SHP77 (cell line): ENCODE data around the gene CHD9.
"Not testable (repeated sequence)": the region's sequence is repeated elsewhere in the genome, so short reads cannot be mapped to it uniquely, and the experiment has no call there.

Experiments used
- DNase-seq, 2 experiments: peaks; one replicate each; lab custom pipeline; 2025; lab: John Stamatoyannopoulos, UW

The CHD9 gene, protein sequence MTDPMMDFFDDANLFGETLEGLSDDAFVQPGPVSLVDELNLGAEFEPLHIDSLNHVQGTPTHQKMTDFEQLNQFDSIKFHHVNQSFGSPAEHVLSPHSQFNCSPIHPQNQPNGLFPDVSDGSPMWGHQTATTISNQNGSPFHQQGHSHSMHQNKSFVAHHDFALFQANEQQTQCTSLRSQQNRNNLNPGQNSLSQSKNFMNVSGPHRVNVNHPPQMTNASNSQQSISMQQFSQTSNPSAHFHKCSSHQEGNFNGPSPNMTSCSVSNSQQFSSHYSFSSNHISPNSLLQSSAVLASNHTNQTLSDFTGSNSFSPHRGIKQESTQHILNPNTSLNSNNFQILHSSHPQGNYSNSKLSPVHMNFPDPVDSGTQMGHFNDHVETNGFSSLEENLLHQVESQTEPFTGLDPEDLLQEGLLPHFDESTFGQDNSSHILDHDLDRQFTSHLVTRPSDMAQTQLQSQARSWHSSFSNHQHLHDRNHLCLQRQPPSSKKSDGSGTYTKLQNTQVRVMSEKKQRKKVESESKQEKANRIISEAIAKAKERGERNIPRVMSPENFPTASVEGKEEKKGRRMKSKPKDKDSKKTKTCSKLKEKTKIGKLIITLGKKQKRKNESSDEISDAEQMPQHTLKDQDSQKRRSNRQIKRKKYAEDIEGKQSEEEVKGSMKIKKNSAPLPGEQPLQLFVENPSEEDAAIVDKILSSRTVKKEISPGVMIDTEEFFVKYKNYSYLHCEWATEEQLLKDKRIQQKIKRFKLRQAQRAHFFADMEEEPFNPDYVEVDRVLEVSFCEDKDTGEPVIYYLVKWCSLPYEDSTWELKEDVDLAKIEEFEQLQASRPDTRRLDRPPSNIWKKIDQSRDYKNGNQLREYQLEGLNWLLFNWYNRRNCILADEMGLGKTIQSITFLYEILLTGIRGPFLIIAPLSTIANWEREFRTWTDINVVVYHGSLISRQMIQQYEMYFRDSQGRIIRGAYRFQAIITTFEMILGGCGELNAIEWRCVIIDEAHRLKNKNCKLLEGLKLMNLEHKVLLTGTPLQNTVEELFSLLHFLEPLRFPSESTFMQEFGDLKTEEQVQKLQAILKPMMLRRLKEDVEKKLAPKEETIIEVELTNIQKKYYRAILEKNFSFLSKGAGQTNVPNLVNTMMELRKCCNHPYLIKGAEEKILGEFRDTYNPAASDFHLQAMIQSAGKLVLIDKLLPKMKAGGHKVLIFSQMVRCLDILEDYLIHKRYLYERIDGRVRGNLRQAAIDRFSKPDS (N-terminal part only)

DNA sequence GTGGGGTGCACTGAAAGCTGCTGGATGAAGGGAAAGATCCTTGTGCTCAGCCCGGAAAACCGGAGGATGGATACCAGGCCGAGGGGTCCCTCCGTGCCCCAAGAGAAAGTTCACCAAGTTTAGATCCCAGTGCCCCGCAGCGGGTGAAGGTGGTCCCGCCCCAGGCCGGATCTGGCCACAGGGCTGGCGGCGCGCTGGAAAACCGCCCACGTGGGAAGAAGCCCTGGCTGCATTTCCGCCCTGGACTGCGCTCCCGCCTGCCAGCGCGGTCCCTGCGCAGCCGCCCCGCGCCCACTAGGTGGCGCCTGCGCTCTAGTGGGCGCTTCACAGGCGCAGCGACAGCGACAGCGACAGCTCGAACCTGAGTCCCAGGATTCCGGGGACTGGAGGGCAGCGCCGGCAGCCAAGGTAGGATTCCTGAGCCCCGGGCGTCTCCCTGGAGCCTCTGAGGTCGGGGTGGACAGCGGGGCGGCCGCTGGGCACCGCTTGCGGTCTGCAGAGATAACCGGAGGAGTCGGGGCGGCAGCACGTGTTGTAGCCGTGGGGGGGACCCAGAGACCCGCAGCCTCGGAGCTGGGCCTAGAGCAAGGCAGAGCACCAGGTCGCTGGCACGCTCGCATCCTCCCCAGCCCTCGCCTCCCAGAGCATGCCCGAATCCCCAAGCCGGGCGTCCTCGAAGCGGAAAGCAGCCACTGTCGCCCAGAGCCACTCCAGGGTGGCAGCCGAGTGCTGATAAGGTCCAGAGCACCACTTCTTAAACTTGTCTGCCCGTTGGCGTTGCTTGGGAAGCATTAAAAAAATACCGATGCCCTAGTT is at the start of gene CHD9:
CHD9 (plus strand) TSS at position 322 of the 816 bp plus-strand sequence. CDS start 101,099 bp downstream, outside the sequence.
- peak; percentile 75 to 83 for DNase-seq

DNA sequence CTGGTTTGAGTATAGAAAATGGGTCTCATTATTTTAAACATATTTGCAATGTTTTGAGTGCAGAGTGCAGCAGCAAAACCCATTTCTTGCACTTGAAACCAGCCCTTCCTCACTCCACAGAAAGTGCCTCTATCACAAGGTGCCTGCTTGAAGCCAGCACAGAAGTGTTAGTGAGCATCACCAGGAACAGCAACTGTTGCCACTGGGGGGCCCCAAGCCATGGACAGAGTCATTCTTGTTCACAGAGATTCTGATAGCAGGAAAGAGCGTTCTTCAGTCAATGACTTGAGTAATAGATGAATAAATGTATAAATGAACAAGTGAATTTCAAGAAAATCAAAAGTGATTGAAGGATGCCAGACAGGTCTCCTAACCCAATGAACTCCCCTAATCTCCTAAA is 47.7 kb upstream of the CHD9 start:
- no peak for DNase-seq

DNA sequence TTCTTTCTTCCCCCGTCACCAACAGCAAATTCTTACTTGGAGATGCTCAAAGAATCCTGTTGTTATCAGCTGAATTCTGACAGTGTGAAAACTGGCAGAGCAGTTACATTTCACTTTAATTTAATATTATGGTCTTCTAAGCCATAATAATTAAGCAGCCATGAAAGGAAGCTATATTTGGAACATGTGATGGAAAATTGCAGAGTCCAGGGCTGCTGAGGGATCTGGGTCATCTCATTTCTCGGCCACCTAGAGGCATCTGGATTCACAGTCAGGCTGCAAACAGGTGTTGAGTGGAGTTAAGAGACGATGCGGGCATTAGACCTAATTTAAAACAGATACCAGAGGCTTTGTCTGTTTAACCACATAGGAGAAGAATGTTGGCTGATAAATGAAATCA is 40.5 kb upstream of the CHD9 start:
- no peak for DNase-seq

DNA sequence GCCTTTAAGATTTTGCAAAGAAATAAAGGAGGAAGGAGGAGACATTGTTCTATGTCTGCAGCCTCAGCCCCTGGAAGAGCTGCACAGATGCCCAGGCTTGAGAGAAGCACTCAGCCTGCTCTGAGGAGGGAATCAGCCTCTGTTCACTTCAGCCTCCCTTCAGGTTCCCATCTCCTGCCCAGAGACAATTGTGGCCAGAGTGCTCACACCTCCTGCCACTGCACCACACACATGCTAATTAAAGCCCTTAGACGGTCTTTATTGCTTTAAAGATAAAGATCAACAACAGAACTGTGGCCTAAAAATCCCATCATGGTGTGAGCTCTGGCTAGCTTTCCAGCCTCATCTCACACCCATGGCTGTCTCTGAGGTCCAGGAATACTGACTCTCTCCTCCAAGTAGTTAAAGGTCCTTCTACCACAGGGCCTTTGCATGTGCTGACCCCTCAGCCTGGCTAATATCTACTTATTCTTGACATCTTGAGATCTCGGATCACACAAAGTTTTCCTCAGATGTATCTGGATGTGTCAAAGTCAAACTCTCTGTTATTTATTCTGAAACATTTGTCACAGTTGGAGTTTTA is 35.9 kb upstream of the CHD9 start:
- no peak for DNase-seq

DNA sequence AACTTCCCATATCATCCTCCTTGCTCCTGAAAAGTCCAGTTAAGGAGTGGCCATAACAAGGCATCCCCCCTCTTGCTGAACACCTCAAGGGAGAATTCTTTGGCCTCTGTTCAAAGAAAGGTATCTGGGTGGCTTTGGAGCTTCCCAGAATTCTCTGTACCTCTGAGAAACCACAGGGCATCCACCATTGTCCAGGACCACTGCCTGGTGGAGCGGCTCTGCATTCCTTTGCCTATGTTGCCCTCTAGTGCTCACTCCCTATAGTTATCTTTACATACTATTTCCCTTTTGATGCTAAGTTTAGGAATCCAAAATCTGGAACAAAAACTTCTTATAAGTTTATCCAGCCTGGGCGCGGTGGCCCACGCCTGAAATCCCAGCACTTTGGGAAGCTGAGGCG is 32.4 kb upstream of the CHD9 start:
- DNase-seq: peak; percentile 46 to 58

DNA sequence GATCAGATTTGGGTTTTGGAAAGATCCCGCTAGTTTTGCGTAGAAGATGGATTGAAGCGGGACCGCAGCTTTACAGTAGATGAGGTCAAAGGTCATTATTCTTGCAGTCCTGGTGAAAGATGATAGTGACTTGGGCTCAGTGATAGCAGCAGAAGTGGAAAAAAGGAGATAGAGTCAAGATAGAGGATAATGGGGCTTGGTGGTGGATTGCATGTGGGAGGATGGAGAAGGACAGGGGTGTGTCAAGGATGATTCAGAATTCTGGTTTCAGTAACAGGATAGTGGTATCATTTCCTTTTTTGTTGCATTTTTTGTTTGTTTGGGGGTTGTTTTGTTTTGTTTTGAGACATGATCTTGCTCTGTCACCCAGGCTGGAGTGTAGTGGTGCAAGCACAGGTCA is 30.7 kb upstream of the CHD9 start:
- DNase-seq: no peak

DNA sequence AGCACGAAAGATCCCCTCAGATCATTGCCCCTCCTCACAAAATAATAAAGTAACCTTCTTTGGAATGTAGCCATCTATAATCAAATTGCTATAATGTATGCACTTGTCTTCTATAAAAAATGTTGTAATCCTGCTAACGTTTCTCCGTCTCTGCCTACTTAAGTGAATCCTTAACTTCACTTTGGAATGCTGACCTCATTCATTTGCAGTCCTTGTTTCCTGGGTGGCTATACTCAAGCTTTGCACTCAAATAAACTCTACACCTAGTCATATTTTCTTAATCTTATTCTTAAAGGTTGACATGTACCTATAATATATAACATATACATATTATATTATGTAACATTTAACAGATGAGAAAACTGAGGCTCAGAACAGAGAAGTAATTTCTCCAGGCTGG is 24.8 kb upstream of the CHD9 start:
- DNase-seq: no peak

DNA sequence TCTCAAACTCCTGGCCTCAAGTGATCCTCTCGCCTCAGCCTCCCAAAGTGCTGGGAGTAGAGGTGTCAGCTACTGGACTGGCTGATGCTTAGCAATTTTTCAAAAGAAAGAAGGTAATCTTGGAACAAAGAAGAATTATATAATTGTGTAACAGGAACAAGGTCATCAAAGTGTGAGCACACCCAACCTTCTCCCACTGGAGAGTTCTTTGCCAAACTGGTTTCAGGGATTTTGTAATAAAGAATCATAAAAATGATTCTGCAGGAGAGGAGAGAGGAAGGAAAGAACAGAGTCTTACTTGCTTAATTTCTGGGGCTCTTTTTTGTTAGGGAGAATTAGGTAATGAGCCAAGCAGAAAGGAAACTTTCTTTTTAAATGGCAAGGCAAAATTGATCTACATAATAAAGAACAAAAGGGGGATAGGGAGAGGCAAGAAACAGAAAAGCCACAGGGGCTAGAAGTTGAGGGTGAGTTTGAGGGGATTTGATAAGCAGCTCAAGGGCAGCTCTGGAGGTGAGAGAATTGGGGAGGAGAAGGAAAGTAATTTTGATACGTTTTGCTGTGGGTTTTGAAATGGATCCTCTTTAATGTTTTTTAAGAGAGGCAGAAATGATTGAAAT is 23.4 kb upstream of the CHD9 start:
- DNase-seq: no peak

DNA sequence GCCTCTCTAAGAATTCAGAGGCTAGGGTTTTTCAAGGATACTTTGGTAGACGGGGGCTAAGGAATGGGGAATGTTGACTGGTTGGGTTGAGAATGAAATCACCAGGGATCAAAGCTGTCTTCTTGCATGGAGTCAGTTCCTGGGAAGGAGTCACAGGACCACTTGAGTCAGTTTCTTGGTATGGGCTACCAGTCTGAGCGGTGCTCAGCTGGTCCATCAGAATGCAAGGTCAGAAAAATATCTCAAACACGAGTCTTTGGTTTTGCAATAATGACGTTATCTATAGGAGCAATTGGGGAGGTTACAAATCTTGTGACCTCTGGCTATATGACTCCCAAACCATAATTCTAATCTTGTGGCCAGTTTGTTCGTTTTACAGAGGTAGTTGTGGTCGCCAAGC is 20.5 kb upstream of the CHD9 start:
- no peak for DNase-seq

DNA sequence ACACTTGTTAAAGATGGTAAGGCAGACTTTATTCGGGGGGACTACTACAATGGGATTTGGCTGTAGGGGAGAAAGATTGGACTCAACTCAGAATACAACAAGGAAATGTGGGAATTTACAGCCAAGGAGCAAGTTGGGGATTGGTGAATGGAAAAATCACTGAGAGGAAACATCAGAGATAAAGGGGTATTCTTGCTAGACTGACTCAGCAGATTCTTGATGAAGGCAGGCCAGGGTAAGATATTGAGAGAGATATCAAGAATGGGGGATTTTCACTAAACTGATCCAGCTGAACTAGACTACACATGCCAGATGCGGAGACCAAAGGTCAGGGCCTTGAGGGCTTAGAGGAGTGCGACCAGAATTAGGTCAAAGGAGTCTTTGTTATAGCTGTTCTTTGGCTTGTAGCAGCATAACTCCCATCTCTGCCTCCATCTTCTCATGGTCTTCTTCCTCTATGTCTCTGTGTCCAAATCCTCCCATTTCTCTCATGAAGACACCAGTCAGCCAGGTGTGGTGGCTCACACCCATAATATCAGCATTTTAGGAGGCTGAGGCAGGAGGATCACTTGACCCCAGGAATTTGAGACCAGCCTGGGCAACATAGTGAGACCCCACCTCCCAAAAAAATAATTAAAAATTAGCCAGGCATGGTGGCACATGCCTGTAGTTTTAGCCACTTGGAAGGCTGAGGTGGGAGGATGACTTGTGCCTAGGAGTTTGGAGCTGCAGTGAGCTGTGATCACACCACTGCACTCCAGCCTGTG is 19.4 kb upstream of the CHD9 start:
- DNase-seq: no peak

DNA sequence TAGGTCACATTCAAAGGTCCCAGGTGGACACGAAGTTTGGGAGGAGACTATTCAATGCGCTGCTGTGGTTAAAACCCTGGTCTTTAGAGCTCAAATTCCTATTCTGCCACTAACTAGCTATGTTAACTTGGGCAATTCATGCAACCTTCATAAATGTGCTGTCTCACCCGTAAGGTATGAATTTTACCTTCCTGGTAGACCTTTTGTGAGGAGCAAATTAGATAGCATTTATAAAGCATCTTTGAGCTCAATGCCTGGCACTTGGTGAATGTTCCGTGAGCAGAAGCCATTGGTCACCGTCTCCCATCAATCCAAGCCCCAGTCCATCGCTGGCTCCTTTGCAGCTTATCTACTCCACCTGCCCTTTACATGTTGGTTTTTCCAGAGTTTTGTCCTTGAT is 18.7 kb upstream of the CHD9 start:
- no peak for DNase-seq

DNA sequence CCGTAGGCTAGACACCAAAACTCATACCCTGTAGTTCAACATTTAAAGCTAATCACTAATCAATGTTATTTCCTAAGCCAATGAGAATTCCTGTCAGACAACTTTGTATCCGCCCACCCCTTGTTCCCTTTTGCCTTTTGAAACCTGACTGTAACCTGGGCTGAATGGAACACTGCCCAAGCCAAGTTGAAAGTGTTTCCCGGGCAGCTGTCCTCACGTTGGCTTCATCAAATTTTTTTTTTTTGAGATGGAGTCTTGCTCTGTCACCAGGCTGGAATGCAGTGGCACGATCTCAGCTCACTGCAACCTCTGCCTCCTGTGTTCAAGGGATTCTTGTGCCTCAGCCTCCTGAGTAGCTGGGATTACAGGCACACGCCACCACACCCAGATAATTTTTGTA is 18.1 kb upstream of the CHD9 start:
- DNase-seq: not testable (repeated sequence)

DNA sequence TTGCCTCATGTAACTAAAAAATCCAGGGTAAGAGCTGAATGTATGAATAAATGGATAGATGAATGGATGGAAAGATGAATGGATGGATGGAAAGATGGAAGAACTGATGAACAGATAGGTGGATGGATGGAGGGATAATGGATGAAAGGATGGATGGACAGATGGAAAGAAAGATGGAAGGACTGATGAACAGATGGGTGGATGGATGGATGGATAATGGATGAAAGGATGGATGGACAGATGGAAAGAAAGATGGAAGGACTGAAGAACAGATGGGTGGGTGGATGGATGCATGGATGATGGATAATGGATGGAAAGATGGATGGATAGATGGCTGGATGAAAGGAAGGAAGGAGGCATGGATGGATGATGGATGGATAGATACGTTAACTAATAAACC is 14.0 kb upstream of the CHD9 start:
- DNase-seq: no peak

DNA sequence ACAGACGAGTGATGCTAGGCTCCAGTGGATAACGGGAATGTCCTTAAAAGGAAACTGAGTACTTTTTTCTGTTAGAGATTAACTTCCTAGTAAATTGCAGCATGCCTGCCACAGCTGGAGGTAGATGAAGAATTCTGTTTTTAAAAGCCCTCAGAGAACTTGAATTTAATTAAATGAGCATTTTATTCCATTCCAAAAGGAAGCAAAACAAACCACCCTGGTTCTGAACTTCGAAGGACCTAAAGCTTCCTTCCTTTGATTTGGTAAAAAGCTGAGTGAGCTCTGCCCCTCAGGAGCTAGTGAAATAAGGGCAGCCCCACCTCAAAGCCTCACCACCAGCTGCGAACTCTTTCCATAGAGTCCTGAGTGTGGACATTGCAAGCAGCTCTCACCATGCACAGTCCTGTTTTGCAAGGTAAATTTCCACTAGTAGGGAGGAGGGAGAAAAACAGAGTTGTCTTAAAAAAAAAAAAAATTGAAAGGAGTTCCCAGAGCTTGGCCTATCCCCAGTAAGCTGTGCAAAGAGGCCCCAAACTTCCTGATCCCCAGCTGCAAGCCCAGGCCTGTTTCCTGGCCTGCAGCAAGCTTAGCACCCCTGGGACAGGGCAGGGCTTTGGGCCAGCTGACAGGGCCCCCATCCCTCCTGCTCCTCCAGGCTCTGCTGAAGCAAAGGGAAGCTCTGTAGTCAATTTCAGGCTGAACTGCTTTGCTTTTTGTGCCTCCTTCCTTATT is 13.3 kb upstream of the CHD9 start:
- DNase-seq: no peak

DNA sequence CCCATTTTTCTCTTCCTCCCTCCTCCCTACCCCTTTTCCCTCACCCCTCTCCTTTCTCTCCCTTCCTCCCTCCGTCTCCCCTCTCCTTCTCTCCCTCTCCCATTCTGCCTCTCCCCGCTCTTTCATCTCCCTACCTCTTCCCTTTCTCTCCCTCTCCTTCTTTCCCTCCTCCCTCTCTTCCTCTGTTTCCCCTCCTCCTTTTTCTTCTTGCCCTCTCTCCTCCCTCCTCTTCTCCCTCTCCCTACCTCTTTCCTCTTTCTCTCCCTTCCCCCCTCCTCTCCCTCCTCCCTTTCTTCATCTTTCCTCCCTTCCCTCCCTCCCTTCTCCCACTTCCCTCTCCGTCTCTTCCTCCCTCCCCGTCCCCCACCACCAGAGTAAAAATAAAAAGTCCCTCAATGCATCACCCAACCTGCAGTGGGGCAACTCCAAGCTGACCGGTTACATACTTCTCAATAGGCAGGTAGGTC is 12.5 kb upstream of the CHD9 start:
- DNase-seq: no peak

DNA sequence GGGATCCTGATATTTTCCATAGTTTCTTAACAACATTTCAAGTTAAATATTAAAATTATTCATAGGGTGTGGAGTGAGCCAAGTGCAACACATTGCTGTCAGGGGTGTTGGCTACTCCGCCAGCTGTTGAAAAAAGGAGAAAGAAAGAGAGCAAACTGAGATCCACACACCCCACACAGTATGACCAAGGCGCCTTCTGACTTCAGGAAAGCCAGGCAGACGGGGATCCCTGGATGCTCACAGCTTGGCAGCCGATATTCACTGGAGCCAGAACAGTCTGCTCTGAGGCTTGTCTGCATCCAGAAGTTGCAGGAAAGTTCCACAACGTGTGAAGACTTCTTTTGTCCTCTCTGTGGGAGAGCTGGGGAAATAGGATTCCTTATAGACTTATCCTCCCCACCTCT is 11.4 kb upstream of the CHD9 start:
- no peak for DNase-seq

DNA sequence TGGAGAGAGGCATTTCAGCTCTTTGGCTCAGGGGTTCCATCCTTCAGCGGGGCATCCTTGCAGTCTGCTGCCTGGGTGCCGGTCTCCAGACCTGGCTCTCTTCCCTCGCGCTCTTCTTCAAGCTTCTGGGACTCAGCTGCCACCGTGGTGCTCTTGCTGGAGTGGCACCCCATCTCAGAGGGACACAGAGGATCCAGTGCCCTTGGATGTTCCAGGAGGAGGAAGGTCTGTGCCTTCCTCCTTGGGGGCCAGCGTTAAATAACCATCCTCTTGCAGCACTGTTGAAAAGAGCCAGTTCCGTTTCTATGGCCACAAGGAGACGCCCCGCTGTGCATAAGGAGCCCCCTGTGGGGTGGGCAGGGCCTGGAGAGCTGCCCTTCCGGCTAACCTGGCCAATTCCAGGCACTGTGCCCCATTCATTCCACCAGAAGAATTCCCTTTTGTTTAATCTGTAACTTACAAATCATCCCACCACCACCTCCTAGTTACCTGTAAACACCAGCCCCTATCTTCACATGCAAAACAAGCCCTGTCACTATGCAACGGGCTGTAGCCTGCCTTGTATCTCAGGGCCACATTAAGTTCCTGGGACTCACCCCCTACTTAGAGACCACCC is 10.7 kb upstream of the CHD9 start:
- DNase-seq: no peak

DNA sequence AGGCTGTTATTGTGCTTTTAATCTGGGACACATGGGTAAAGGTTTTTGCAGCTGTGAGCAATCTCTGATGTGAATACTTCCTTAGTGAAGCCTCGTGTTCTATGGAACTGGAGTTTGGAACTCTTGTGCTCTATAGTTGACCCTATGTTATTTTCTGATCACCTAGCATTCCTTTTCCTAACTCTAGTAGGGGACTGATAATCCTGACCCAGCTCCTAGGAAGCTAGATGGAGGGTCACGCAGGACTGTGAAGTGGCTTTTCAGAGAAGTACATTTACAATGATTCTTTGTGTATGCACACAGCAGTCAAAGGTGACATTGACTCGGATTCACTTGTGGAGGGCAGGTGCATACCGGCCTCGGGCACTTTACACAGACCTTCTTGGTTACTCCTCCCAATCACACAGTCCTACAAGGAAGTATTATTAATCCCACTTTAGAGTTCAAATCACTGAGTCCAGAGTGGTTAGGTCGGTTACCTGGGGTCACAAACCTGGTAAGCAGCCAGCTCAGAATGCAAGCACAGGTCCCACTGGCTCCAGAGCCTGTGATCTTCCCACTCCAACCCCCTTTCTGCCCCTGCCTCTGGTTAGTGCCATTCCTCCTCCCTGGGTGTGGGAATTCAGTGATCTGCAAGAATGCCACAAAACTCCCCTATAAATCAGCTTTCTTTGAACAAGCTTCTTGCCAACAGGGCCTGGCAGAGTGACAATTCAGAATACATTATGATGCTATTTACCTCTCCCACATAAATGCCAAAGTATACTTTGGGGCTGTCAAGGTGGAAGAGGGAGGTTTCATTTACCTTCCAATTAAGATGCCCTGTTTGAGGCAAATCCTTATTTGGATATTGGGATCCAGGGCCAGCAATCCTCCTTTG is 9.2 kb upstream of the CHD9 start:
- no peak for DNase-seq
